H9 (cell line): ENCODE measurements around the gene FARP1. TPM values are rescaled to one million over a fixed set of nuclear protein-coding genes. Genes with fewer than 3 reads are reported as not detected.
A peak's percentile ranks its signal among the peaks of the same experiment; 100 is the strongest.

Source experiments
- DNase-seq: peaks from one replicate; pipeline ENCODE4 v3.0.0-alpha.2; 2017
- H2AFZ ChIP-seq: one replicate; pipeline ENCODE4 v1.6.1; 2013; ENCODE audit warnings: mild to moderate bottlenecking, low read length, control low read depth, moderate library complexity
- H2AK5ac ChIP-seq: 2 replicates; pipeline ENCODE4 v1.6.1; 2013; ENCODE audit warnings: low read length, control low read depth, mixed read lengths; ENCODE audit not compliant: insufficient read length
- H2BK120ac ChIP-seq: one replicate; pipeline ENCODE4 v1.6.1; 2013; ENCODE audit warnings: low read depth, mild to moderate bottlenecking, low read length, control low read depth, inconsistent platforms; ENCODE audit not compliant: poor library complexity, severe bottlenecking
- H2BK12ac ChIP-seq: 2 replicates; pipeline ENCODE4 v1.6.1; 2013; ENCODE audit warnings: low read length, control low read depth, mixed read lengths, low read depth; ENCODE audit not compliant: insufficient read length
- H2BK15ac ChIP-seq: 2 replicates; pipeline ENCODE4 v1.6.1; 2013; ENCODE audit warnings: low read depth, low read length, control low read depth
- H2BK20ac ChIP-seq: one replicate; pipeline ENCODE4 v1.6.1; 2013; ENCODE audit warnings: low read depth, mild to moderate bottlenecking, low read length, control low read depth, inconsistent platforms; ENCODE audit not compliant: poor library complexity, severe bottlenecking
- H2BK5ac ChIP-seq: 2 replicates; pipeline ENCODE4 v1.6.1; 2013; ENCODE audit warnings: low read length, control low read depth, mixed read lengths; ENCODE audit not compliant: insufficient read length
- H3K14ac ChIP-seq: 2 replicates; pipeline ENCODE4 v1.6.1; 2013; ENCODE audit warnings: low read length, control low read depth; ENCODE audit not compliant: insufficient read depth
- H3K18ac ChIP-seq: 2 replicates; pipeline ENCODE4 v1.6.1; 2013; ENCODE audit warnings: low read depth, mild to moderate bottlenecking, mixed read lengths, low read length, control low read depth; ENCODE audit not compliant: insufficient read length
- H3K23ac ChIP-seq: 2 replicates; pipeline ENCODE4 v1.6.1; 2013; ENCODE audit warnings: low read length, control low read depth, mixed read lengths, low read depth; ENCODE audit not compliant: insufficient read length
- H3K23me2 ChIP-seq: 2 replicates; pipeline ENCODE4 v1.6.1; 2013; ENCODE audit warnings: low read depth, mild to moderate bottlenecking, mixed read lengths, low read length, control low read depth; ENCODE audit not compliant: insufficient read length, poor library complexity, severe bottlenecking
- H3K27ac ChIP-seq: 2 replicates; pipeline ENCODE4 v1.5.1; 2013; ENCODE audit warnings: low read length, control low read depth, mixed read lengths, low read depth; ENCODE audit not compliant: insufficient read length
- H3K27me3 ChIP-seq: 2 replicates; pipeline ENCODE4 v1.6.1; 2013; ENCODE audit warnings: low read length, control low read depth, inconsistent platforms; ENCODE audit not compliant: insufficient read depth
- H3K4ac ChIP-seq: 2 replicates; pipeline ENCODE4 v1.6.1; 2013; ENCODE audit warnings: low read depth, mild to moderate bottlenecking, control low read depth, inconsistent platforms, low read length, moderate library complexity
- H3K4me1 ChIP-seq: 2 replicates; pipeline ENCODE4 v1.6.1; 2013; ENCODE audit warnings: low read length, control low read depth, inconsistent platforms; ENCODE audit not compliant: insufficient read depth
- H3K4me2 ChIP-seq: 2 replicates; pipeline ENCODE4 v1.6.1; 2013; ENCODE audit warnings: low read length, control low read depth, mixed read lengths; ENCODE audit not compliant: insufficient read length, insufficient read depth
- H3K56ac ChIP-seq: 2 replicates; pipeline ENCODE4 v1.6.1; 2013; ENCODE audit warnings: low read depth, mild to moderate bottlenecking, mixed read lengths, low read length, control low read depth; ENCODE audit not compliant: insufficient read length
- H3K79me1 ChIP-seq: 2 replicates; pipeline ENCODE4 v1.6.1; 2013; ENCODE audit warnings: low read depth, mild to moderate bottlenecking, moderate library complexity, low read length, control low read depth, inconsistent platforms; ENCODE audit not compliant: insufficient read depth, poor library complexity, severe bottlenecking
- H3K79me2 ChIP-seq: 2 replicates; pipeline ENCODE4 v1.6.1; 2013; ENCODE audit warnings: low read length, control low read depth, inconsistent platforms; ENCODE audit not compliant: insufficient read depth
- H3K9ac ChIP-seq: 2 replicates; pipeline ENCODE4 v1.6.1; 2013; ENCODE audit warnings: low read length, control low read depth, mixed read lengths; ENCODE audit not compliant: insufficient read length; ENCODE audit errors: extremely low read depth
- H3K9me3 ChIP-seq: one replicate; pipeline ENCODE4 v1.6.1; 2013; ENCODE audit warnings: low read depth, low read length, inconsistent platforms; ENCODE audit not compliant: control insufficient read depth
- H3T11ph ChIP-seq: one replicate; pipeline ENCODE4 v1.6.1; 2013; ENCODE audit warnings: mild to moderate bottlenecking, low read length, control low read depth, inconsistent platforms
- H4K20me1 ChIP-seq: one replicate; pipeline ENCODE4 v1.6.1; 2013; ENCODE audit not compliant: control insufficient read depth, insufficient read length, insufficient read depth
- H4K5ac ChIP-seq: 2 replicates; pipeline ENCODE4 v1.6.1; 2013; ENCODE audit warnings: low read depth, mild to moderate bottlenecking, mixed read lengths, low read length, control low read depth; ENCODE audit not compliant: insufficient read length
- H4K8ac ChIP-seq: replicated peaks from 2 replicates; pipeline ENCODE4 v1.6.1; 2013; ENCODE audit warnings: low read length, control low read depth, mixed read lengths, low read depth; ENCODE audit not compliant: insufficient read length
- H4K91ac ChIP-seq: 2 replicates; pipeline ENCODE4 v1.6.1; 2013; ENCODE audit warnings: low read depth, mild to moderate bottlenecking, moderate library complexity, mixed read lengths, low read length, control low read depth; ENCODE audit not compliant: insufficient read length
- H3K27ac Mint-ChIP-seq, 3 experiments: 2 replicates in 2 of 3; 3 replicates in 1 of 3; pipeline ENCODE4 v1.8.0; 2020 to 2021; ENCODE audit warnings: mixed read lengths in 3 of 3, mild to moderate bottlenecking in 1 of 3, moderate library complexity in 1 of 3
- H3K27me3 Mint-ChIP-seq: 2 replicates; pipeline ENCODE4 v1.8.0; 2021; ENCODE audit warnings: low read depth, mild to moderate bottlenecking, moderate library complexity, mixed read lengths
- H3K36me3 Mint-ChIP-seq, 3 experiments: 2 replicates in 2 of 3; 3 replicates in 1 of 3; pipeline ENCODE4 v1.8.0; 2020 to 2021; ENCODE audit warnings: low read depth in 3 of 3, mixed read lengths in 3 of 3; ENCODE audit not compliant: insufficient read depth in 1 of 3
- H3K4me1 Mint-ChIP-seq, 2 experiments: 2 replicates each; pipeline ENCODE4 v1.8.0; 2020; ENCODE audit warnings: mixed read lengths in 2 of 2
- H3K4me3 Mint-ChIP-seq, 2 experiments: 2 replicates in 1 of 2; 3 replicates in 1 of 2; pipeline ENCODE4 v1.8.0; 2020 to 2021; ENCODE audit warnings: mild to moderate bottlenecking in 2 of 2, mixed read lengths in 2 of 2, moderate library complexity in 1 of 2
- H3K9me3 Mint-ChIP-seq, 2 experiments: 2 replicates in 1 of 2; 3 replicates in 1 of 2; pipeline ENCODE4 v1.8.0; 2020; ENCODE audit warnings: mild to moderate bottlenecking in 2 of 2, mixed read lengths in 2 of 2, moderate library complexity in 1 of 2
- CTCF ChIP-seq: fragments of 200-600 bp; sonication (generic); conservative IDR thresholded peaks from 3 replicates; pipeline ENCODE4 v1.8.0; 2021; ENCODE audit warnings: antibody characterized with exemption, mild to moderate bottlenecking
- WGBS: extraction: QIAGEN DNeasy Blood & Tissue Kit; methylation state at CpG from one replicate; pipeline ENCODE4 v1.1.7; 2013; ENCODE audit warnings: missing lambda C conversion rate, low lambda C conversion rate, mixed read lengths; ENCODE audit not compliant: insufficient read length; ENCODE audit errors: extremely low coverage; 5-methylcytosine and 5-hydroxymethylcytosine counted together
- total RNA-seq: library from RNA; stranded (reverse); gene quantifications from 2 replicates; pipeline ENCODE4 v1.2.1, GENCODE V29; 2021

The FARP1 gene
- total RNA-seq, 1 experiment from 2014 or later: 95.9 TPM

DNA sequence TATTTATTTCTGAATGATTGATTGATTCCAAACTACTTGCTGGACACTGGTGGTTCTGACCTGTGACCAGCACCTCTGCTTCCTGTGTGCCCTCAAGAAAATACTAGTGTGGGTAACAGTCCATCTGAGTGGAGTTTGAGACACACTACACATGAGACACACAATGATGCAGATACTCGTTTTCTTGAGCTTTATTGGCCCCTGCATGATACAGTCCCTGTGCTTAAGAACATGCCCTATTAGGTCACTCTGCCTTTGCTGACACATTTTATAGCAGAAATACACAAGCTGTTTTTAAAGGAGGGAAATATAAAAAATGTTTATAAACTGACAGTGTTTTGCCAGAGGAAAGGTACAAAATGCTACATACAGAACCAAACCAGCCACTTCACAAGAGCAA lies 307.1 kb downstream of the FARP1 start:
- Mint-ChIP-seq H3K27ac (peak overlapping the region in 2 of 3 experiments; percentile 29 to 79; a peak in 4 of 7 replicates), H3K4me3 (no peak overlapping the region), H3K9me3 (no peaks in the 10 kb centered on the region), H3K27me3 (no peaks in the 10 kb centered on the region; the same call in 1 of the 2 replicates), H3K4me1 (peaks cover 31 to 41% of the 10 kb centered on the region in 2 experiments), H3K36me3 (peaks cover 21 to 63% (median 61%) of the 10 kb centered on the region in 3 experiments; a peak in 6 of 7 replicates)
- no peak overlapping the region for H4K5ac ChIP-seq
- no peak overlapping the region for H4K8ac ChIP-seq
- no peaks in the 10 kb centered on the region for H3K27me3 ChIP-seq
- WGBS: no CpG with 5 or more reads among the region's 1 CpG
- no peak for TF ChIP-seq CTCF
- no peak overlapping the region for H3K18ac ChIP-seq
- DNase-seq: no peak
- no peak overlapping the region for H3K14ac ChIP-seq
- H2BK120ac ChIP-seq: no peak overlapping the region
- H3K27ac ChIP-seq: no peak overlapping the region
- H2BK12ac ChIP-seq: no peak overlapping the region
- H2AFZ ChIP-seq: no peak overlapping the region
- H3K4me1 ChIP-seq: peaks cover 5% of the 10 kb centered on the region; the same call in 1 of the 2 replicates
- no peaks in the 10 kb centered on the region for H3K79me2 ChIP-seq
- H4K20me1 ChIP-seq: peaks cover 2% of the 10 kb centered on the region
- H2BK20ac ChIP-seq: no peak overlapping the region
- H3K9me3 ChIP-seq: no peaks in the 10 kb centered on the region
- no peak overlapping the region for H3K9ac ChIP-seq
- H3K56ac ChIP-seq: no peak overlapping the region
- H3K23me2 ChIP-seq: no peaks in the 10 kb centered on the region
- H3K4me2 ChIP-seq: no peak overlapping the region
- no peak overlapping the region for H3T11ph ChIP-seq
- H3K4ac ChIP-seq: no peak overlapping the region
- no peaks in the 10 kb centered on the region for H3K79me1 ChIP-seq
- no peak overlapping the region for H3K23ac ChIP-seq
- no peak overlapping the region for H2AK5ac ChIP-seq
- H2BK5ac ChIP-seq: no peak overlapping the region
- no peak overlapping the region for H2BK15ac ChIP-seq
- no peak overlapping the region for H4K91ac ChIP-seq
